ENCODE measurements around the gene DOP1A. TPM values are rescaled to one million over a fixed set of nuclear protein-coding genes. Genes with fewer than 3 reads are reported as not detected.

The DOP1A gene
- total RNA-seq, 1 donor from 2014 or later: 8.5 TPM

- DNase-seq (ENCODE audit: low spot score) (no peak), ATAC-seq (no peak)
These were observed 131.2 kb downstream of the DOP1A start for GRCh38 chr6:83198486-83199172.

GRCh38 chr6:83199173-83199862, 131.8 kb downstream of the DOP1A start:
- DNase-seq (ENCODE audit: low spot score): no peak
- ATAC-seq: no peak

DNA sequence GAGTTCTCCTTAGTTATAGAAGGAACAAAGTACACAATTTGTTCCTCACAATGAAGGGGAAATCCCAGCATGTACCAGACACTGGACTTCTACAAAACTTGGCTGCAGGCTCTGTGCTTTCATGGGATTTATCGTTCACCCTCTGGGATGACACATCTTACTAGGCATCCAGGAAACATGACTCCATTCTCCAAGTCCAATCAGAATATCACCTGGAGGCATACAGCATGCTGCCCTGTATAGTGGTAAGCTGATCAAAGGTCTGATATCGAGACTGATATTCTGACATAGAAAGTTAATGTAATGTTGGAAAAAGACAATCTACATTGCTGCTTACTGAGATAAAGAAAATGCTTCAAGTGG, 132.4 kb downstream of the DOP1A start:
- ATAC-seq (no peak), DNase-seq (ENCODE audit: low spot score) (no peak)

DNA sequence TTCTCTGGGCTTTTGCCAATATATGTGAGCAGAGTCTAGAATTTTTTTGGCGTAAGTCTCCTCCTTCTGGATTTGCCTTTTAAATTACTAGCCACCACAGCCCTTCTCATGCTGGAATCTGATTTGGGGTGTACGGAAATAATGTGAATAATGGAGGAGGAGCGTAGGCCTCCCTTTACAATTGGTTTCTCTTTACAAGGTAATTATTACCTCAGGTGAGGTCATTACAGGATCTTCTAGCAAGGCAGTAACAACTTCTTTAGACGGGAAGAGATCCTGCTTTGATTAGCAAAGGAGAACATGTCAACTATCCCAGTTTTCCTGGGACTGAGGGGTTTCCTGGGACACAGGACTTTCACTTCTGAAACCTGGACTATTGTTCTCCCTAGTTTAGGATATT, 134.6 kb downstream of the DOP1A start:
- DNase-seq (ENCODE audit: low spot score): no peak
- ATAC-seq: no peak

DNA sequence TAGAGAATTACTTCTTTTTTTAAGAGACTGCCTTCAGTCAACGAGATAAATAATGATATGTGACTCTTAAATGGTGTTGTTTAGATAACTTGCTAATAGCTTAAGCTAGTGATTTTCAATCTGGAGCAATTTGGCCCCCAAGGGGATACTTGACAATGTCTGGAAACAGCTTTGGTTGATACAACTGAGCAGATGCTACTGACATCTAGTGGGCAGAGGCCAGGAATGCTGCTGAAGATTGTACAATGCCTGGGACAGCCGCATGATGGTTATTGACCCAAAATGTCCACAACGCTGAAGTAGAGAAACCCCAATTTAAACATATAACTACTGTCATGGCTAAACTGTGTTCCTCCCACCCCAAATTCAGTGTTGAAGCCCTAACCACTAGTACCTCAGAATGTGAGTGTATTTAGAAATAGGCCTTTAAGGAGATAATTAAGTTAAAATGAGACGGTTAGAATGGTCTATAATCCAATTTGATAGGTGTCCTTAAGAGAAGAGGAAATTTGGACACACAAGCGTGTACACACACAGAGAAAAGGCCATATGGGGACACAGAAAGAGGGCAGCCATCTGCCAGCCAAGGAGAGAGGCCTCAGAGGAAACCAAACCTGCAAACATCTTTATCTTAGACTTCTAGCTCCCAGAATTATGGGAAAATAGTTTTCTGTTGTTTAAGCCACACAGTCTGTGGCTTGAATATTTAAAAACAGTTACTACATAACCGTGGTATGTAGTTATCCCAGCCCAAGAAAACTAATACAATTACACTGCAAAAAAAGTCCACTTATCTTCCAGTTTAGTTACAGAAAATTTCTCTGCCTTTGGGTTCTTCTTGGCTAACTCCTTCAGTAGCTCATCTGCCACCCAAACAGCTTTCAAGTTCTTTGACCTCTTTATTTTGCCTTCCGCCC, 147.9 kb downstream of the DOP1A start:
- DNase-seq (ENCODE audit: low spot score) (peak; percentile 54), ATAC-seq (peak; percentile 100)

- ATAC-seq (no peak), DNase-seq (ENCODE audit: low spot score) (no peak)
These were observed 149.3 kb downstream of the DOP1A start for GRCh38 chr6:83216806-83217205.

Other genes starting within 250 kb of the DOP1A start
- 2.1 TPM for gene UBE3D, start 1.8 kb upstream of the DOP1A start, total RNA-seq
- 40.8 TPM for gene PGM3, start 125.6 kb downstream of the DOP1A start, total RNA-seq
- 2.5 TPM for gene RWDD2A, start 125.7 kb downstream of the DOP1A start, total RNA-seq

Data from left lobe of liver (tissue), 2 donors.